Renal cortical epithelial cell (primary cell): Measurements from ENCODE around the gene UQCC5. TPM values are rescaled to one million over a fixed set of nuclear protein-coding genes. Genes with fewer than 3 reads are reported as not detected.

ENCODE experiments used
- DNase-seq: peaks from one replicate; pipeline ENCODE4 v3.0.0-alpha.2; 2011; ENCODE audit warnings: low read depth
- total RNA-seq: library from RNA; depleted of rRNA; stranded (reverse); fragments of >200 nt; gene quantifications from 2 replicates; pipeline ENCODE4 v1.2.3, GENCODE V29; 2014

Gene UQCC5
- total RNA-seq, 1 donor from 2014 or later: 2.4 TPM

- peak; percentile 30 for DNase-seq
Measured at GRCh38 chr3:52570076-52570475, 33.7 kb downstream of the UQCC5 start.

- DNase-seq: no peak
Measured at GRCh38 chr3:52572221-52572620, 35.8 kb downstream of the UQCC5 start.

GRCh38 chr3:52574056-52574965 lies 37.9 kb downstream of the UQCC5 start:
- DNase-seq: no peak

Other genes with a start within 250 kb of the UQCC5 start
- 4.2 and 11.3 TPM in 2 replicates for gene GLYCTK, start 248.8 kb upstream of the UQCC5 start, total RNA-seq
- gene DNAH1, start 220.3 kb upstream of the UQCC5 start, total RNA-seq: 0.35 and 2.3 TPM in 2 replicates
- 63.0 and 69.7 TPM in 2 replicates for gene BAP1, start 126.6 kb upstream of the UQCC5 start, total RNA-seq
- gene PHF7, start 125.9 kb upstream of the UQCC5 start, total RNA-seq: 3.5 and 9.0 TPM in 2 replicates
- gene SEMA3G, start 91.5 kb upstream of the UQCC5 start, total RNA-seq: 0.05 and 0.17 TPM in 2 replicates
- gene TNNC1, start 82.6 kb upstream of the UQCC5 start, total RNA-seq: 0.30 and 1.2 TPM in 2 replicates
- 40.8 and 111 TPM in 2 replicates for gene NISCH, start 81.0 kb upstream of the UQCC5 start, total RNA-seq
- gene STAB1, start 41.3 kb upstream of the UQCC5 start, total RNA-seq: 0.50 and 0.69 TPM in 2 replicates
- gene NT5DC2, start 2.7 kb upstream of the UQCC5 start, total RNA-seq: 20.3 and 27.7 TPM in 2 replicates
- gene PBRM1, start 149.3 kb downstream of the UQCC5 start, total RNA-seq: 43.6 and 91.2 TPM in 2 replicates
- gene GNL3, start 149.4 kb downstream of the UQCC5 start, total RNA-seq: 113 and 177 TPM in 2 replicates
- 52.8 and 133 TPM in 2 replicates for gene GLT8D1, start 169.2 kb downstream of the UQCC5 start, total RNA-seq
- gene SPCS1, start 169.5 kb downstream of the UQCC5 start, total RNA-seq: 52.4 and 77.1 TPM in 2 replicates
- 21.9 and 30.8 TPM in 2 replicates for gene NEK4, start 234.3 kb downstream of the UQCC5 start, total RNA-seq
- gene ITIH1, start 241.0 kb downstream of the UQCC5 start, total RNA-seq: not detected in 2 replicates